A673 (cell line): ENCODE results near the gene ESPL1.

Experiments
- EZH2 ChIP-seq: fragments of 200-600 bp; sonication (generic); IDR thresholded peaks from 2 replicates; pipeline ENCODE4 v1.6.1; 2017; ENCODE audit warnings: borderline replicate concordance, low read depth, mild to moderate bottlenecking, mixed read lengths, antibody characterized with exemption, low read length; ENCODE audit not compliant: poor library complexity, severe bottlenecking
- TF ChIP-seq, protein P1 (sequence below): fragments of 300-800, 200-600 bp; sonication (generic); conservative IDR thresholded peaks from 2 replicates; pipeline ENCODE4 v1.5.1; 2017; ENCODE audit warnings: low read depth, mild to moderate bottlenecking, antibody characterized with exemption, low read length, moderate library complexity, mixed read lengths

DNA sequence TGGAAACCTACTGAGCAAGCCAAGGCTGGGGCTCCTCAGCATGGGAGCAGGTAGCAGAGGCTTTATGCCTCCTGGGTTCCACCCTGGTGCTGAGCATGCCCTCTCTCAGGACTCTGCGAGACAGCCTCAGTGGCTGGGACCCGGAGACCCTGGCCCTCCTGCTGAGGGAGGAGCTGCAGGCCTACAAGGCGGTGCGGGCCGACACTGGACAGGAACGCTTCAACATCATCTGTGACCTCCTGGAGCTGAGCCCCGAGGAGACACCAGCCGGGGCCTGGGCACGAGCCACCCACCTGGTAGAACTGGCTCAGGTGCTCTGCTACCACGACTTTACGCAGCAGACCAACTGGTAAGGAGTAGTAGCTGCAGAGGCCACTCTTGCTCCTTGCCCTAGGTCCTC, 8.4 kb downstream of the ESPL1 start:
- TF ChIP-seq, protein P1, sequence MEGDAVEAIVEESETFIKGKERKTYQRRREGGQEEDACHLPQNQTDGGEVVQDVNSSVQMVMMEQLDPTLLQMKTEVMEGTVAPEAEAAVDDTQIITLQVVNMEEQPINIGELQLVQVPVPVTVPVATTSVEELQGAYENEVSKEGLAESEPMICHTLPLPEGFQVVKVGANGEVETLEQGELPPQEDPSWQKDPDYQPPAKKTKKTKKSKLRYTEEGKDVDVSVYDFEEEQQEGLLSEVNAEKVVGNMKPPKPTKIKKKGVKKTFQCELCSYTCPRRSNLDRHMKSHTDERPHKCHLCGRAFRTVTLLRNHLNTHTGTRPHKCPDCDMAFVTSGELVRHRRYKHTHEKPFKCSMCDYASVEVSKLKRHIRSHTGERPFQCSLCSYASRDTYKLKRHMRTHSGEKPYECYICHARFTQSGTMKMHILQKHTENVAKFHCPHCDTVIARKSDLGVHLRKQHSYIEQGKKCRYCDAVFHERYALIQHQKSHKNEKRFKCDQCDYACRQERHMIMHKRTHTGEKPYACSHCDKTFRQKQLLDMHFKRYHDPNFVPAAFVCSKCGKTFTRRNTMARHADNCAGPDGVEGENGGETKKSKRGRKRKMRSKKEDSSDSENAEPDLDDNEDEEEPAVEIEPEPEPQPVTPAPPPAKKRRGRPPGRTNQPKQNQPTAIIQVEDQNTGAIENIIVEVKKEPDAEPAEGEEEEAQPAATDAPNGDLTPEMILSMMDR = no peak
- no peak for TF ChIP-seq EZH2
